IPS-18c (cell line): ENCODE measurements around the gene MRPS23.
A peak's percentile ranks its signal among the peaks of the same experiment; 100 is the strongest.

ENCODE experiments used
- H3K4me3 ChIP-seq: 2 replicates; pipeline ENCODE4 v1.7.0; 2013; ENCODE audit warnings: low read depth, mild to moderate bottlenecking, low read length, moderate library complexity; ENCODE audit not compliant: insufficient read depth
- H3K9me3 ChIP-seq: one replicate; pipeline ENCODE4 v1.6.1; 2013; ENCODE audit warnings: mild to moderate bottlenecking, low read length, moderate library complexity; ENCODE audit not compliant: control insufficient read depth, insufficient read depth

Gene MRPS23

DNA sequence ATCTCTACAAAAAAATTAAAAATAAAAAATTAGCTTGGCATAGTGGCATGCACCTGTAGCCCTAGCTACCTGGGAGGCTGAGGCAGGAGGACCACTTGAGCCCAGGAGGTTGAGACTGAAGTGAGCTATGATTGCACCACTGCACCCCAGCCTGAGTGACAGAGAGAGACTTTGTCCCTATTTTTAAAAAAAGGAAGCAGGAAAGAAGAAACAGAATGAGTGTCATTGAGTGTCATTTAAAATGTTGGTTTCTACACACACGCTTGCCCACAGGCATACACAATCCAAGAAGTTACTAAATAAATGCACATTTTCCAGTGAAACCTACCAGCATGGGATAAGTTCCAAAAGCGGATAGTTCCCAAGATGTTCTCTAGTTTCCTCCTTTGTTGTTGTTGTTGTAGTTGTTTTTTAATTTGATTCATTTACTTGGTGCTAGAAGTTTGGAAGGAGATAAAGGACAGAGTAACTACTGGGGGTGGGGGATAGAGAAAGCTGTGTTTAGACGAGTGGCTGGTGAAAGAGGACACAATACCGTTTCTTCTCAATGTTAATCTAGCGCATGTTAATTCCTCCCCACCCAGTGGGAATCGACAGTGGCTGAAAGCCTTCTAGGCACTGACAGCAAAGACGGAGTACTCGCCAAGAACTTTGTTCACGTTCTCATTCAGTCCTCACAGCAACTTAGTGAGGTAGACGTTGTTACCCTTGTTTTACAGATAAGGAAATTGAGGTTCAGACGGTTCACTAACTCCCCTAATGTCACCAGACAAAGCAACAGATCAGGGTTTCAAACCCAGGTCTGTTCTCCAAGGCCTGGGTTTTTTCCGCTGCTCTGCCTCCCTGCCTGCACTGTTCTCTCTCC is 17.3 kb downstream of the MRPS23 start:
- Histone ChIP-seq H3K4me3 (peak overlapping the region; percentile 20; the same call in 1 of the 2 replicates), H3K9me3 (no peaks in the 10 kb centered on the region)

DNA sequence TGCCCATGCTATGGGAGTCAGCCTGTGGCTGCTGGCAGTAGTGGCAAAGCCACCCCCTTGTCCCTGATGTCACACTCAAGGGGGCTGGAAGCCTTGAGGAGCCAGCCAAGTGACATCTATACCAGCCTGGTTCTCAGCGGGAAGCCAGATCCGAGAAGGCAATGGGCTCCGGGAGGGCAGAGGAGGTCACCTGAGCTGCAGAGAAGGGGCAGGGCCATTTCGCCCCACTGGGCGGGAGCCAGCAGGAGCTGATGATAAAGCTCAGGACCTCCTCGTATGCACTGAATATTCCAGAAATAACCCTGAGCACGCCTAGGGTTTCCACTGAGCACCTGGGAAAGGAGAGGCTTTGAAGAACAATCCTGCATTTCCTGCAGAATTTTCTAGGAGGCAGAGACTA is 19.0 kb downstream of the MRPS23 start:
- Histone ChIP-seq H3K4me3 (no peak overlapping the region), H3K9me3 (no peaks in the 10 kb centered on the region)

DNA sequence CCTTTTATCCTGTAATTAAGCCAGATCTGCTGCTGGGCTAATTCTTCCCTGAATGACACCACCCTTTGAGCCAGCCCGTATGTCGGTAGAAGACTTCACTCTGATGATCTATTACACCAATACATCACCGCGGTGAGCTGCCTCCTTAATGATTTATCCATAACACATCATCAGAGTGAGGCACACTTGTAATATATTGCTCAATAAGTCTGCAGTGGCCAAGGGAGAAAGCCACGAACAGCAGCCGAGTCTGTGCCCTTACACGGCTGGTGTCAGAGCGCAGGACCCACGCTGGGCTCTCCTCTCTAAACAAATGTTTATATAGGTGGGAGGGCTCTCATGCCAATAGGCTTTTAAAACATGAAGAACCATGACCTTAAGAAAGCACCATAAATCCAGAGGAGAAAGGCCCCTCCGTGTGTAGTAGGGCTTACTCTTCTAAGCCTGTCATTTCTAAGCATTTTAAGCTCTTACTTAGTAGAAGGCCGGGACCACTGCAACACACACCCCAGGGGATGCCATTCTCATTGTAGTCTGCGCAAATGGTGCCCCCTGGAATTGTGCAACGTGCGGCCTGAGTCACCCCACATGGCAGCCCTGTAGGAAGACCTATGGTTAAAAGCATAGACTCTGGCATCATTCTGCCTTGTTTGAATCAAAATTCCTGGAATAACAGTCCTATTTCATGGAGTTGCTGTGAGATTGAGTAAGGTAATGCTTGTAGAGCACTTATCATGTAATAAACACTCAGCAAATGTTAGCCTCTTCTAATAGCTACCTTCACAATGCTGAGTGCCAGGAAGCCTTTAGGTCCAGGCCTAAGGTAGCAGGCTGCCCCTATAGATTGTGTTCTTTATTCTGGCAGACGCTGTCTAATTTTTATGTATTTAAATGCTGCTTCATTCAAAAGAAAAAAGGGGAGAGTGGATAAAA is 26.1 kb downstream of the MRPS23 start:
- Histone ChIP-seq H3K4me3 (no peak overlapping the region), H3K9me3 (no peaks in the 10 kb centered on the region)

DNA sequence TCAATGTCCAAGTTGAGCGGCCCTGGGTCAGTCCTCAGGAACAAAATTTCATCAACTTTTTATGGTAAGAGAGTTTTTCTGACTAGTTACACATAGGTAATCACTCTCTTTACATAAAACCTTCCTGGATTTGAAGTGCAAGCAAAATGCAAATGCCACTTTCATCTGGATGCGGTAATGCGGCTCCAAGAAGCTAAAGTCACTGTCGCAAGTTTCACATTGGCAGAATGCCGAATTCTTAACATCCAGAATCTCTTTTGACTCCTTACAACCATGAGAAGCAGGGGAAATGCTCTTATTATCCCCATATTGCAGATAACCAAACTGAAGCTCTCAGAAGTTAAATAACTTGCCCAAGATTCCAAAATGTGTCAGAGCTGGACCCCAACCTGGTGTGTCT is 30.0 kb downstream of the MRPS23 start:
- Histone ChIP-seq H3K9me3 (no peaks in the 10 kb centered on the region), H3K4me3 (no peak overlapping the region)

DNA sequence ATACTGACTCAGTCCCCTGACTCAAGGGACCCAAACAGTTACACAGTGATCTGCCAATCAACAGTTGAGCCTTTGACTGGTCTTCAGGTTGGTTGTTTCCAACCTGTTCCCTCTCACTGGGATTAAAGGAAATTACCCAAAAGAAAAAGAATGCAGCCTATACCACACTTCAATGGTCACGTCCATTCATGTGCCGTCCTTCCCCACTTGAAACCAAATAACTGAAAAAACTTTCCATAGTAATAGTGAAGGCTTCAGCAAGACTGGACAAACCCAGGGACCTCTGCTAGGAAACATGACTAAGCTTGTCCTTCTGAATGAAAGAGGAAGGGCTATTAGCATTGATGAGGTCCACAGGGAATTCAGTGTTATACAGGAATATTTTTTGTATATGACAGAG is 30.6 kb downstream of the MRPS23 start:
- H3K9me3 ChIP-seq: no peaks in the 10 kb centered on the region

DNA sequence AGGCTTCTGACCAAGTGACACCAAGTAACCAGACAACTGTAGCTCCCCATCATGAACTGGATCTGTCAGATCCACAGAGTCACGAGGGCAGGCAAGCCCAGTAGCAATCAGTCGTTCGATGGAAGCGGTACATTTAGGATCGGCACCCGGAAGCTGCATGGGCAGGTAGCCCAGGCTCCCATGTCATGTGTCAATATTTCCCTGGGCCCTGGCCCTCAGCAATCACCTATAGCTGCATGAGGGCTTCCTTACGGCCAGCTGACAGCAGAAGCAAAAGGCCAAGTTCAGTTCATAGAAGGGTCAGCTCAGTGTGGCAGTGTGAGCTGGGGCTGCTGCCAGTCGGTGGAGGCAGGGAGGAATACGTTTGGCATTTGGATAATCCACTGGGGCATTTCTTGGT is 31.8 kb downstream of the MRPS23 start:
- H3K9me3 ChIP-seq: no peaks in the 10 kb centered on the region
- H3K4me3 ChIP-seq: no peak overlapping the region

More for the DNA sequence above, 30.6 kb downstream of the MRPS23 start:
- no peak overlapping the region for H3K4me3 ChIP-seq

DNA sequence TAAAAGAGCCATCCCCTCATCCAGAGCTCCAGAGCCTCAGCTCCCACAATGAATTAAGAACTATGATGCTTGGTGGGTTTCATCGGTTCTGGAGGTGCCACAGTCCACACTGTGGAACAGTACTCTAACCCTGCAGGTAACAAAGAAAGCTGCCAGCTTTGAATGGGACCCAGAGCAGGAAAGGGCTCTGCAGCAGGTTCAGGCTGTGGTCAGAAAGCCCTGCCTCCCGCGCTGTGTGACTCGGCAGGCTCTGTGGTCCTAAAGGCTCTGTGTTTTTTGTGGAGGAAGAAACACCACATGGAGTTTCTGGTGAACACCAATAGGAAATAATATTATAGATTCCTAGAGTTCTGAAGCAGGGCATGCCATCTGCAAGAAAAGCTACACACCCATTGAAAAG is 32.5 kb downstream of the MRPS23 start:
- Histone ChIP-seq H3K9me3 (no peaks in the 10 kb centered on the region), H3K4me3 (no peak overlapping the region)

DNA sequence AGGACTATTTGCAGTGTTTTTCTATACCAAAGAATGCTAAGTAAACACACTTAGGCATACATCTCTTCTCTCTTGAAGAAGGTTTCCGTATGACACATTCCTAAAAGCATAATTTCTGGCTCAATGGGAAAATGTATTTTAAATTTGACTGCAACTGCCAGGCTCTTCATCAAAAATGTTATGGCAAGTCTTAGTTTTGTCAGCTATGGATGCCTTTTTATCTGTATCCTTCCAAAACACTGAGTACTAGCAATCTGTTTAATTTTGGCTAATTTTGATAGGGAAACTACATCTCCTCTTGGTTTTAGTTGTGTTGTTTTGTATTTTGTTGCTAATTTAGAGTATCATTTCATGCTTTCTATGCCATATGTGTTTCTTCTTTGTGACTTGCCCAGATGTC is 35.4 kb downstream of the MRPS23 start:
- H3K4me3 ChIP-seq: no peak overlapping the region
- no peaks in the 10 kb centered on the region for H3K9me3 ChIP-seq

DNA sequence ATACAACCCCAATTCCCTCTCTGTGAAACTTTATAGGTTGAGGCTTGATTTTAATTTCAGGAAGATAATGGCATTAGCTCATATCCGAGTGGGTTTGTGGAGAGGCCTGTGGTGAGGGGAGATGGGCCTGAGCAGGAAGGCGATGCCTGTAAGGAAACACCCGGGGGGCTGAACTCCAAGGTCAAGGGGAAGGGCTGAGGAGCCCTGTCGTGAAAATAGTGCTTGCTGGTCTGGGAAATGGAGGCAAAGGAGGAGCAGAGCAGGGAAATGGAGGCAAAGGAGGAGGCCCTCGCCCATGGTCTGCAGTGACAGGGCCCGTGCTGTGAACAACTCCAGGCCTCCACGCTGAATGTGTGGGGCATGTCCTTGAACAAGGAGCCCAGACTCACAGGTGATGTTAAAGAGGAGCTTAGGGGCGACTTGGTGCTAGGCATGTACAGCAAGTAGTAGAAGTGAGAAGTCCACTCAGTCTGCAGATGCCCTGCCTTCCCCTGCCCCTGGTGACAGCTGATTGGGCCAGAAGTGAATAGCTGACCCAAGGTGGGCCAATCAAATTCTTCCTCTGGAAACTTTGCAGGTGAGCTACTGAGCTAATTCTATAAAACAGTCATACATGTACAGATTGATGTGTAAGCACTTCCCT is 38.1 kb downstream of the MRPS23 start:
- no peak overlapping the region for H3K4me3 ChIP-seq

DNA sequence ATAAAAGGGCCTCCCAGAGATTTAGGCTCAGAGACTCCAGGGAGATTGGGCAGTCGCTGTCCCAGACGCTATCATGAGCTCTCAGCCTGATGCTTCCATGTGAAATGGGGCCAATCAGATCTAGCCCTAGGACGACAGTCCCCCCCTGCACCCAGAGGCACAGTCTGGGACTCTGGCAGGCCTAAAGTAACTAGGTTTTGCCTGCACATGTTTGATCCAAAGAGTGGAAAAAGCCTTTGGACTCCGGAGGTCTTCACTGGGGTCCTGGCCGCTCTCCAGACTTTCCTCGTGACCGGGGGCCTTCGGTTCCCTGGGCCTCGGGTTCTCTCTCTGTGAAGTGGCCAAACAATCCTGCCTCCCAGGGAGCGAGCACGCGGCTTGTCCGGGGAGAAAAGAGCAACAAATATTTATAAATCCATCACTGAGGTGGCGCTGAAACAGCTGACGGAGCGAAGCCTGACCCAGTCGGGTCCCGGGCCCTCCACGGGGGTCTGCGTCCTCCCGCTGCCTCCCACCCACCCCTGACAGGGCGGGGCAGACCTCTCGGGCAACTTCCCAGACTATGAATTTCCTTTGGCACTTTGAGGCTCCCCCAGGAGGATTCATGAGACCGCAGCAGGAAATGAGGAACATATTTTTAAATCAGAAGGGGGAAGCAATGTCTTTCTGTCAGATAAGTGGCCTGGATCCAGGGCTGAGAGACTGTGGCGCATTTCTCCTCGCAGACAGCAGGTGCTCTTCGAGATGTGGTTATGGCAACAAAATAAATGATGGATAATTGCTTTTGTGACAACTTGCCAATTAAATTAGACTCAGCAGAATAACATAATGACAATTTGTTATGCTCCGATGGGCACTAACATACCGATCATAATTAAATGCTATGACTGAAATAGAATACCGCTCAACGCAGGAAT is 38.9 kb downstream of the MRPS23 start:
- Histone ChIP-seq H3K9me3 (no peaks in the 10 kb centered on the region), H3K4me3 (no peak overlapping the region)

More for the DNA sequence above, 38.1 kb downstream of the MRPS23 start:
- H3K9me3 ChIP-seq: no peaks in the 10 kb centered on the region

DNA sequence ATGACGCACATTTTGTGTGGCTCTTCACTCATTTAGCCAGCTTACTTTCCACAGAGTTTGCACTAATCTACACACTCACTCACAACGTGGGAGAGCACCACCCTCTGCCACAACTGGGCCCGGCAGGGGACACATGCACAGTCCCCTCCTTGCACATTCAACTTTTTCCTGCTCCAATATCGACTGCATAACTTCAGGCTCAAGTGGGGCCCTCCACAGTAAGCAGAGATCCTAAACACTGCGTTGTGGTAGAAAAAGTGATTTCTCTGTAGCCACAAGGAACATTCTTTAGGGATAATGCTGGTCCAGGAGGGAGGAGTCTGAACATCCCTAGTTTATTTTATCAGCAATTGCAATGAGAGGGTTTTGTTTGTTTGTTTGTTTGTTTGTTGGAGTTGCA is 40.0 kb downstream of the MRPS23 start:
- Histone ChIP-seq H3K9me3 (no peaks in the 10 kb centered on the region), H3K4me3 (no peak overlapping the region)

DNA sequence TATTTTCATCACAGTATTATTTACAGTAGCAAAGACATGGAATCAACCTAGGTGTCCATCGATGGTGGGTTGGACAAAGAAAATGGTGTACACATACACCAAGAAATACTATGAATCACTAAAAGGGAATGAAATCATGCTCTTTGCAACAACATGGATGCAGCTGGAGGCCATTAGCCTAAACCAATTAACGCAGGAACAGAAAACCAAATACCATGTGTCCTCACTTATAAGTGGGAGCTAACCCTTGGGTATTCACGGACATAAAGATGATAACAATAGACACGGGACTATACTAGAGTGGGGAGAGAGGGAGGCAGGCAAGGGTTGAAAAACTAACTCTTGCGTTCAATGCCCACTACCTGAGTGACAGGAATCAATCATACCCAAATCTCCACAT is 41.0 kb downstream of the MRPS23 start:
- H3K9me3 ChIP-seq: no peaks in the 10 kb centered on the region
- no peak overlapping the region for H3K4me3 ChIP-seq

DNA sequence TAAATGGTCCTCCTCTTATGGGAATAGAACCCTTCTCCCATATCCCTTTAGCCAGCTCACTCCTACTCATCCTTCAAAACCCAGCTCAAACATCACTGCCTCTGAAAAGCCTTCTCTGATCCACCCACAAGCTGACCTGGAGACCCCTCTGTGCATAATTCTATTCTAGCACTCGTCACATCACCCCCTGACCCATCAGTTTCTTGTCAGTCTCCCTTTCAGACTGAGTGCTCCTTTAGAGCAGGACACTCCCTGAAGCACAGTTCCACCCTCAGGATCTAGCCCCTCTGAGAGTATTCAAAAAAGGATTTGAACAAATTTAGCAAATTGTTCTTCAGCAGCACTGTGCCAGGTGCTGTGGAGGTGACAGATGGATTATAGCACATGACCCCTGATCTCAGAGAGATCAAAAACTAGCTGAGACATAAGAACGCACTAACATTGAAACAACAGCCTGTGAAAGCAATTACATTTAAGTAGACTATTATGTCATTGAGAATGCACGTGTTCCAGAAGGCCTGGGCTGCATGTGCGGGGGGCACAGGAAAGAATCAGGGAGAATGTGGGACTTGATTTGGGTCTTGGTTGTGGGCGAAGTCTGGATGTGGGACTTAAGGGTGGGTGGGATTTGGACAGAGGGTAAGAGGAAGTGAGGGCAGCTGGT is 43.5 kb downstream of the MRPS23 start:
- Histone ChIP-seq H3K9me3 (no peaks in the 10 kb centered on the region), H3K4me3 (no peak overlapping the region)

DNA sequence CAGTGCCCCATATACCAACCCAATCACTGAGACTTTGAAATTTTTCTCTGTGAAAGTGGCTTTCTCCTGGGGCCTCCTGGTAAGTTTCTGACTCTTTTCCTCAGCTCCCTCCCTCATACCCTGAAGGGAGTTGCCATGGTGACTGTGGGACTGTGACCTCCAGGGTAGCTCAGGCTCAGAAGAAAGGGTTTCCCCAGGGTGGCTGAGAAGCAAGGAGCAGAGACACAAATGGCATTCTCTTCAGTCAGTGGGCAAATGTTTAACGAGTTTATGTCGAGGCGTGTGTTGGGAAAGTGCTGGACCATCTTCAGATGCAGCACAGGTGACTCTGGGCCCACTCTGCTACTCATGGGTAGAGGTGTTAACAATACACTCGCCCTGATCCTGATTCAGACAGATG is 46.8 kb downstream of the MRPS23 start:
- Histone ChIP-seq H3K4me3 (no peak overlapping the region), H3K9me3 (no peaks in the 10 kb centered on the region)

DNA sequence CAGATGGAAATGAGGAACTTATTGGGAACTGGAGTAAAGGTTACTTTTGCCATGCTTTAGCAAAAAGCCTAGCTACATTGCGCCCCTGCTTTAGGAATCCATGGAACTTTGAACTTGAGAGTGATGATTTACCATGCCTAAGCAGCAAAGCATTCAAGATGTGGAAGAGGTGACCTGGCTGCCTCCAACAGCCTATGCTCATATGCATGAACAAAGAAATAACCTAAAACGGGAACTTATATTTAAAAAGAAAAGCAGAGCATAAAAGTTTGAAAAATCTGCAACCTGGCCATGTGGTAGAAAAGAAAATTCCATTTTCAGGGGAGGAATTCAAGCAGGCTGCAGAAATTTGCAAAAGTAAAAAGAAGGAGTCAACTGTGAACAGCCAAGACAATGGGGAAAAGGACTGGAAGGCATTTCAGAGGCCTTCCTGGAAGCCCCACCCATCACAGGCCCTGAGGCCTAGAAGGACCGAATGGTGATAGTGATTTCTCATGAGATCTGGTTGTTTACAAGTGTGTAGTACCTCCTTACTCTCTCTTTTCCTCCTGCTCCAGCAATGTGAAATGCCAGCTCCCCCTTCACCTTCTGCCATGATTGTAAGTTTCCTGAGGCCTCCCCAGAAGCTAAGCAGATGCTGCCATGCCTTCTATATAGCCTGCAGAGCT is 48.7 kb downstream of the MRPS23 start:
- H3K4me3 ChIP-seq: no peak overlapping the region
- H3K9me3 ChIP-seq: no peaks in the 10 kb centered on the region

DNA sequence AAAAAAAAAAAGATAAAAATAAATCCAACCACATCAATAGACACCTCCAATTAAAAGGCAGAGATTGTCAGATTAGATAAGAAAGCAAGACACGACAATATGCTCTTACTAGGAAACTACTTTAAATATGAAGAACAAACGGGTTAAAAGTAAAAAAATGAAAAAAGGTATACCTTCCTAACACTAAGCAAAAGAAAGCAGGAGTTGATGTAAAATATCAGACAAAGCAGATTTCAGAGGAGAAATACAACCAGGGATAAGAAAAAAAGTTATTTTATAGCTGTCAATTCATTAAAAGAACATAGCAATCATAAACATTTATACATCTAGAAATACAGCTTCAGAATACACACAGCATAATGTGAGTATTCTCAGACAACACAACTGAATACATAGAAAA is 55.0 kb downstream of the MRPS23 start:
- no peak overlapping the region for H3K4me3 ChIP-seq
- H3K9me3 ChIP-seq: no peaks in the 10 kb centered on the region
